BLaER1 (cell line): ENCODE data around the gene CRLF1.
A peak's percentile ranks its signal among the peaks of the same experiment; 100 is the strongest.

Experiments used
- H3K27ac ChIP-seq: shearing (Covaris generic); formaldehyde crosslinking; 2 replicates; pipeline ENCODE4 v1.8.1; 2022
- H3K27me3 ChIP-seq: shearing (Covaris generic); formaldehyde crosslinking; 2 replicates; pipeline ENCODE4 v1.8.1; 2022
- H3K36me3 ChIP-seq: shearing (Covaris generic); formaldehyde crosslinking; 2 replicates; pipeline ENCODE4 v1.8.1; 2022
- H3K4me1 ChIP-seq: shearing (Covaris generic); formaldehyde crosslinking; 2 replicates; pipeline ENCODE4 v1.8.1; 2022
- H3K4me2 ChIP-seq: shearing (Covaris generic); formaldehyde crosslinking; 2 replicates; pipeline ENCODE4 v1.8.1; 2022
- H3K4me3 ChIP-seq: shearing (Covaris generic); formaldehyde crosslinking; 2 replicates; pipeline ENCODE4 v1.8.1; 2022
- H3K9ac ChIP-seq: shearing (Covaris generic); formaldehyde crosslinking; 2 replicates; pipeline ENCODE4 v1.8.1; 2022
- H3K9me3 ChIP-seq: shearing (Covaris generic); formaldehyde crosslinking; 2 replicates; pipeline ENCODE4 v1.8.1; 2022
- H4K20me1 ChIP-seq: shearing (Covaris generic); formaldehyde crosslinking; 2 replicates; pipeline ENCODE4 v1.8.1; 2022
- Cebpa-rat ChIP-seq: shearing (Covaris generic); IDR thresholded peaks from 2 replicates; pipeline ENCODE4 v1.8.1; 2022

The CRLF1 gene

DNA sequence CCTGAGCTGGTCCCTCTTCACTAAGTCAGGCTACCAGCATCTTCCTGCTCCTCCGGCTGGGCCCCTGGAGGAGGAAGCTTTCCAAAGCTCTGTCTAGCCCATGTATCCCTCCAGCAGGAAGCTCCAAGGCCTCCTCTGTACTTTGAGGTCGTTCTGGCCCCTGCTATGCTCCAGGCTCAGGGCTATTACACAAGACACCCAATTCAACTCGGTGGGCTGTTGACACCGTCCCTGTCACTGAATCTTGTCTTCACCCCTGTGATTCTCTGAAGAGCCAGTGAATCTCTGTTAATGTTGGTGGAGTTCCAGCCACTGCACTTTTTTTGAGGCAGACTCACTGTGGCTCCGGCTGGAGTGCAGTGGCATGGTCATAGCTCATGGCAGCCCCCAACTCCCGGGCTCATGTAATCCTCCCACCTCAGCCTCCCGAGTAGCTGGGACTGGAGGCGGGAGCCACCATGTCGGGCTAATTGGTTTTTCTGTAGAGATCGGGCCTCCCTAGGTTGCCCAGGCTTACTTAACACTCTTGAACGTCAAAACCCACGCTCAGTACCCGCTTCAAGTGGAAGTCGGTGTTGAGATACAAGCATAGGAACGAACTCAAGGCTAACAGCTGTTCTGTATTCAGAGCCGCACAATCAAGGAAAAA, 18.5 kb downstream of the CRLF1 start:
- peak overlapping the region; percentile 78 for H3K4me3 ChIP-seq
- H3K27ac ChIP-seq = peak overlapping the region; percentile 85
- peaks cover 18% of the 10 kb centered on the region for H4K20me1 ChIP-seq
- peaks cover 7% of the 10 kb centered on the region for H3K9me3 ChIP-seq
- H3K4me2 ChIP-seq = peak overlapping the region; percentile 98
- H3K27me3 ChIP-seq = no peaks in the 10 kb centered on the region
- TF ChIP-seq Cebpa-rat = no peak
- peak overlapping the region; percentile 78 for H3K9ac ChIP-seq
- H3K36me3 ChIP-seq = peaks cover 21% of the 10 kb centered on the region
- H3K4me1 ChIP-seq = peaks cover 63% of the 10 kb centered on the region

DNA sequence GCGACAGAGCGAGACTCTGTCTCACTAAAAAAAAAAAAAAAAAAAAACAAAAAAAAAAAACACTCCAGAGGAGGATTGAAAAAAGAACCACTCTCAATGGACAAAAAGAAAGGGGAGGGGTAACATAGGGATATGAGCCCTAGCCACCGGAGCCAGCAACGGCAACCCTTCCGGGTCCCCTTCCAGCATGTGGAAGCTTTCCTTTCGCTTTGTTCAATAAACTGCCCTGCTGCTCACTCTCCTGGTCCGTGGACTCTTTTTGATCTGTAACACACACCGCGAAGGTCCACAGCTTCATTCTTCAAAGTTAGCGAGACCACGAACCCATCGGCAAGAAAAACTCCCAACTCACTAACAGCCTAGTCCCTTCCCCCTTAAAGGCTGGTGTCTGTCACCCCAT, 19.0 kb downstream of the CRLF1 start:
- Histone ChIP-seq H3K9me3 (peaks cover 7% of the 10 kb centered on the region), H3K27ac (no peak overlapping the region), H3K27me3 (no peaks in the 10 kb centered on the region), H3K9ac (no peak overlapping the region), H3K36me3 (peaks cover 21% of the 10 kb centered on the region), H4K20me1 (peaks cover 17% of the 10 kb centered on the region), H3K4me1 (peaks cover 58% of the 10 kb centered on the region), H3K4me2 (peak overlapping the region; percentile 98), H3K4me3 (no peak overlapping the region)
- no peak for TF ChIP-seq Cebpa-rat

DNA sequence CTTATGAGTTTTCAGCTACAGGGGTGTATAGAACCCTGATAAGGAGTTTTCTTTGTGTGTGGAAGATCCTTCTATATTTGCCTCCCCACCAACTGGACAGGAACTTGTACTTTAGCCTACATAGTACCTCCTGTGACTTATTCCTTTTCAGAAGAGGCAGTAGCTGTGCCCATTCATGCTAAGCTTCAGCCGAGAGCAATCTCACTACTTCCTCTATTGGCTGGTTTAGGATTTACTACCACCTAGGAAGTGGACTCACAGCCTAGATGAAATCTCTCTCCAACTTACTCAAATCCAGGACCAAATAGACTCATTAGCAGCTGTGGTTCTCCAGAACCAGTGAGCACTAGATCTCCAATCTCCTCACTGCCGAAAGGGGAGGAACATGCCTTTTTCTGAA, 20.3 kb downstream of the CRLF1 start:
- Histone ChIP-seq H3K9ac (no peak overlapping the region), H3K4me3 (no peak overlapping the region), H3K27ac (no peak overlapping the region), H3K4me1 (peaks cover 46% of the 10 kb centered on the region), H3K36me3 (peaks cover 11% of the 10 kb centered on the region), H3K27me3 (no peaks in the 10 kb centered on the region), H4K20me1 (peaks cover 7% of the 10 kb centered on the region), H3K9me3 (peaks cover 7% of the 10 kb centered on the region), H3K4me2 (0 out of 2 replicates have a peak overlapping the region, but pooled peaks have one; percentile 56)
- no peak for TF ChIP-seq Cebpa-rat

DNA sequence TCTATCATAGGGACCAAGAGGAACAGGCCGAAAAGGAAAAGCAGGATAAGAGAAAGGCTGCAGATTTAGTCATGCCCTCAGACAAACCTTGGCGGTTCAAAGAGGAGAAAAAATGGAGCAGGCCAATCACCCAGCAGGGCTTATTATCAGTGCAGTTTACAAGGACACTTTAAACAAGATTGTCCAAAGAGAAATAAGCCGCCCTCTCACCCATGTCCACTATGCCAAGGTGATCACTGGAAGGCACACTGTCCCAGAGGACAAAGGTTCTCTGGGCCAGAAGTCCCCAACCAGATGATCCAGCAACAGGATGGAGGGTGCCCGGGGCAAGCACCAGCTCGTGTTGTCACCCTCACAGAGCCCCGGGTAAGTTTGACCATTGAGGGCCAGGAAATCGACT, 26.3 kb downstream of the CRLF1 start:
- Histone ChIP-seq H3K36me3 (peaks cover 36% of the 10 kb centered on the region), H3K9ac (no peak overlapping the region), H3K27me3 (no peaks in the 10 kb centered on the region), H4K20me1 (peaks cover 17% of the 10 kb centered on the region), H3K27ac (no peak overlapping the region), H3K4me1 (peaks cover 4% of the 10 kb centered on the region), H3K9me3 (no peaks in the 10 kb centered on the region), H3K4me2 (no peak overlapping the region), H3K4me3 (no peak overlapping the region)
- no peak for TF ChIP-seq Cebpa-rat

DNA sequence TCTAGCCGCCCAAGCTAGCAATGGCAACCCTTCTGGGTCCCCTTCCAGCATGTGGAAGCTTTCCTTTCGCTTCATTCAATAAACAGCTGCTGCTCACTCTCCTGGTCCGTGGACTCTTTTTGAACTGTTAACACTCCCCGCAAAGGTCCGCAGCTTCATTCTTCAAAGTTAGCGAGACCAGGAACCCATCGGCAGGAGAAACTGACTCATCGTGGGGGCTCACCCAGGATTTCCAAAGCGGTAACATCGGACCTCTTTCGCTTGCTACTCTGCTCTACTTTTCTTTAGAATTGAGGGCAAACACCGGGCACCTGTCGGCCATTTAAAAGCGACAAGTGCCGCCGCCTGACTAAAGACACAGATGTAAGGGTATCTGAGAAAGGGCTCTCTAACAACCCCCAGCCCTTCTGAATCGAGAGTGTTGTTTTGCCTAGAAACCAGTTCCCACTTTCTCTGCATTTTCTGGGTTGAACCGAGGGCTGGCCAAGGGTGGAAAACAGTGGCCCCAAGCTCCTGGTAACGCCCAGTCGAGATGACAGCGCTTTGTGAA, 29.2 kb downstream of the CRLF1 start:
- peaks cover 46% of the 10 kb centered on the region for H4K20me1 ChIP-seq
- H3K4me3 ChIP-seq = no peak overlapping the region
- no peak overlapping the region for H3K27ac ChIP-seq
- no peaks in the 10 kb centered on the region for H3K27me3 ChIP-seq
- no peak overlapping the region for H3K4me2 ChIP-seq
- TF ChIP-seq Cebpa-rat = no peak
- H3K9ac ChIP-seq = no peak overlapping the region
- H3K9me3 ChIP-seq = no peaks in the 10 kb centered on the region
- peaks cover 63% of the 10 kb centered on the region for H3K36me3 ChIP-seq
- H3K4me1 ChIP-seq = peaks cover 14% of the 10 kb centered on the region

DNA sequence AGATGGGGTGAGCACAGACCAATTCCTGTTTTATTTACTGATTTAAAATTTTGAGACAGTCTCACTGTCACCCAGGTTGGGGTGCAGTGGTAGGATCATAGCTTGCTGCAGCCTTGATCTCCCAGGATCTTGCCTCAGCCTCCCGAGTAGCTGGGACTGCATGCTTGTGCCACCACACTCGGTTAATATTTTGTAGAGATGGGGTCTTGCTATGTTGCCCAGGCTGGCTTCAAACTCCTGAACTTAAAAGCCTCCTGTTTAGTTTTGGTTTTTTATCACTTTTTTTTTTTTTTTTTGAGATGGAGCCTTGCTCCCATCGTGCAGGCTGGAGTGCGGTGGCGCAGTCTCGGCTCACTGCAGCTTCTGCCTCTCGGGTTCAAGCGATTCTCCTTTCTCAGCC, 30.2 kb downstream of the CRLF1 start:
- Histone ChIP-seq H3K4me2 (no peak overlapping the region), H3K4me3 (no peak overlapping the region), H3K36me3 (peaks cover 63% of the 10 kb centered on the region), H3K9me3 (no peaks in the 10 kb centered on the region), H3K27ac (no peak overlapping the region), H3K27me3 (no peaks in the 10 kb centered on the region), H3K9ac (no peak overlapping the region), H3K4me1 (peaks cover 15% of the 10 kb centered on the region), H4K20me1 (peaks cover 53% of the 10 kb centered on the region)
- TF ChIP-seq Cebpa-rat = no peak

DNA sequence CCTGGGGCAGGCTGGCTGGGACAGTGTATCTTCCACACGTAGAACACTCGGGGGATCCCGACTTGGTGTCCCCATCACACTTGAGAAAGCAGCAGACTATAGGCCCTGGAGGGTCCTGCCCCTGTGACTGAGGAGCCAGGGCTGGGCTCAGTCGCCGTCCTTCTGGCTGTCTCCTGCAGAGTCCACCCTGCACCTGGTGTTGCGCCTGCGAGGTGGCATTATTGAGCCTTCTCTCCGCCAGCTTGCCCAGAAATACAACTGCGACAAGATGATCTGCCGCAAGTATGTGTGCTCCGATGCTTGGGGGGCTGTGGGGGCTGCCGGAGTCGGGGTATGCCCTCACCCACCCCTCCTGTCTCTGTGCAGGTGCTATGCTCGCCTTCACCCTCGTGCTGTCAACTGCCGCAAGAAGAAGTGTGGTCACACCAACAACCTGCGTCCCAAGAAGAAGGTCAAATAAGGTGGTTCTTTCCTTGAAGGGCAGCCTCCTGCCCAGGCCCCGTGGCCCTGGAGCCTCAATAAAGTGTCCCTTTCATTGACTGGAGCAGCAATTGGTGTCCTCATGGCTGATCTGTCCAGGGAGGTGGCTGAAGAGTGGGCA, 31.8 kb downstream of the CRLF1 start:
- Histone ChIP-seq H3K36me3 (peaks cover 66% of the 10 kb centered on the region), H4K20me1 (peaks cover 53% of the 10 kb centered on the region)
- no peak for TF ChIP-seq Cebpa-rat

DNA sequence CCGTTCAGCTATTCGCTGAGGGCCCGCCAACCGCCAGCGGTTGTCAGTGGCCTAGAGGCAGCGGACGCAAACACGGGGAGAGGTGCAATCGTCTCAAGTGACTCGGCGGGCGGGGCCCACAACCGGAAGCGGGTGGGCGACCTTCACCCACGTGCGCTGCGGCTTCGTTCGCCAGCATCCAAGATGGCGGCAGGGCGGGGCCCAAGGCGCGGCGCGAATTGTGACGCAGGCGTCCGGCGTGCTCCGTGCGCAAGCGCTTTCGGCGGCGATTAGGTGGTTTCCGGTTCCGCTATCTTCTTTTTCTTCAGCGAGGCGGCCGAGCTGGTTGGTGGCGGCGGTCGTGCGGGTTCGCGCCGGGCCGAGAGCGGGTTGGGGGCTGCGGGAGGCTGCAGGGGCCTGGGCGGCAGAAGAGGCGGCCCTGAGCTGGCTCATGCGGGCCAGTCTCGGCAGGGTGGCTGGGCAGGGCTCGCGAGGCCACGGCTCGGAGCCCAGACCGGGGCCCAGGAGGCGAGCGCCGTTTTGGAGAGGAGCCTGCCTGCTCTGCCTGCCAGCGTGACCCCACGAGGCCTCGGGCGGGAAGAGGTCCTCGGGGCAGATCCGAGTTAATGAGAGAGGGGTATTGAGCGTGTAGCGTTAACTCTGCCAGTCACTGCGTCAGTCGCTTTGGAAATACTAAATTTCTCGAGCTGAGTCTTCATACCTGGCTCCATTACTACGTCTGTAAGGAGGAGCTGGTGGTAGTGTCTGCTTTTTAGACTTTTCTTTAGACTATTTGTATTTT, 34.8 kb downstream of the CRLF1 start, which contains the start of gene UBA52:
TSS of gene UBA52 (plus strand) at position 294 of the 781 bp plus-strand sequence. CDS start 1,444 bp downstream, outside the sequence.
- peak within 1 kb of the TSS; percentile 93 for H3K4me2 ChIP-seq
- peaks cover 23% of the 10 kb centered on the region for H3K4me1 ChIP-seq
- peaks cover 49% of the 10 kb centered on the region for H4K20me1 ChIP-seq
- H3K36me3 ChIP-seq = peaks cover 75% of the 10 kb centered on the region
- peak within 1 kb of the TSS; percentile 98 for H3K27ac ChIP-seq
- TF ChIP-seq Cebpa-rat = no peak
- H3K9ac ChIP-seq = peak within 1 kb of the TSS; percentile 98
- no peaks in the 10 kb centered on the region for H3K9me3 ChIP-seq
- H3K27me3 ChIP-seq = no peaks in the 10 kb centered on the region
- H3K4me3 ChIP-seq = peak within 1 kb of the TSS; percentile 94

More for the DNA sequence above, 31.8 kb downstream of the CRLF1 start:
- Histone ChIP-seq H3K27ac (no peak overlapping the region), H3K9me3 (no peaks in the 10 kb centered on the region), H3K4me1 (peaks cover 23% of the 10 kb centered on the region), H3K4me3 (no peak overlapping the region), H3K4me2 (no peak overlapping the region), H3K9ac (no peak overlapping the region), H3K27me3 (no peaks in the 10 kb centered on the region)

DNA sequence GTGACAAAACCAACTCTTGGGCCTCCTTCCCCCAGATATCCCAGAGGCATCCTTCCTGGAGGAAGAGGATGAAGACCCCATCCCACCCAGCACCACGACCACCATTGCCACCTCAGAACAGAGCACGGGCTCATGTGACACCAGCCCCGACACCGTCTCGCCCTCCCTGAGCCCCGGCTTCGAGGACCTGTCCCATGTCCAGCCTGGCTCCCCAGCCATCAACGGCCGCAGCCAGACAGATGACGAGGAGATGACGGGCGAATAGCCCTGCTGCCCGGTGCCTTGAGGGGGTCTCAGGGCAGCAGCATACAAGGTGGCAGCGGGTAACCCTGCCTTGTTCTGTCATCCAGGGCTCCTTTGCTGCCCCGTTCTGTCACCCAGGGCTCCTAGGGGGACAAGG, 38.2 kb downstream of the CRLF1 start:
- H3K4me1 ChIP-seq = peaks cover 18% of the 10 kb centered on the region
- peaks cover 75% of the 10 kb centered on the region for H3K36me3 ChIP-seq
- H3K4me3 ChIP-seq = no peak overlapping the region

More for the DNA sequence above, 38.2 kb downstream of the CRLF1 start:
- Histone ChIP-seq H3K27ac (no peak overlapping the region), H3K27me3 (no peaks in the 10 kb centered on the region), H3K9me3 (no peaks in the 10 kb centered on the region), H4K20me1 (peaks cover 16% of the 10 kb centered on the region), H3K4me2 (no peak overlapping the region), H3K9ac (no peak overlapping the region)
- TF ChIP-seq Cebpa-rat = no peak
